WI38 (cell line): ENCODE measurements around the gene ELF3.
A peak's percentile ranks its signal among the peaks of the same experiment; 100 is the strongest.

Experiments used
- H3K4me3 ChIP-seq: 2 replicates; pipeline ENCODE4 v1.5.1; 2011; ENCODE audit warnings: low read depth, mild to moderate bottlenecking, control low read depth, low read length
- CTCF ChIP-seq: IDR thresholded peaks from 2 replicates; pipeline ENCODE4 v1.5.1; 2012; ENCODE audit warnings: low read depth, mild to moderate bottlenecking, control low read depth, low read length

The ELF3 gene

GRCh38 chr1:201999625-202000238, 10.7 kb upstream of the ELF3 start:
- peak; percentile 69 for TF ChIP-seq CTCF
- H3K4me3 ChIP-seq: no peak overlapping the region

GRCh38 chr1:202002507-202002906, 7.9 kb upstream of the ELF3 start:
- TF ChIP-seq CTCF: no peak

GRCh38 chr1:202004711-202005110, 5.7 kb upstream of the ELF3 start:
- no peak for TF ChIP-seq CTCF
- no peak overlapping the region for H3K4me3 ChIP-seq

More at GRCh38 chr1:202002507-202002906, 7.9 kb upstream of the ELF3 start:
- no peak overlapping the region for H3K4me3 ChIP-seq

GRCh38 chr1:202005958-202006357, 4.4 kb upstream of the ELF3 start:
- TF ChIP-seq CTCF: peak; percentile 7; the same call in 1 of the 2 replicates
- no peak overlapping the region for H3K4me3 ChIP-seq

- no peak overlapping the region for H3K4me3 ChIP-seq
- no peak for TF ChIP-seq CTCF
These were observed 3.1 kb upstream of the ELF3 start for GRCh38 chr1:202007304-202007703.

GRCh38 chr1:202007805-202008489, 2.4 kb upstream of the ELF3 start:
- no peak overlapping the region for H3K4me3 ChIP-seq

More at GRCh38 chr1:202007805-202008489, 2.4 kb upstream of the ELF3 start:
- TF ChIP-seq CTCF: no peak
